SK-N-SH (cell line): Measurements from ENCODE around the gene EEA1. TPM values are rescaled to one million over a fixed set of nuclear protein-coding genes. Genes with fewer than 3 reads are reported as not detected.

Experiments
- CTCF ChIA-PET: fragments of 300-600, 350-600 bp; formaldehyde crosslinking; extraction: SDS; loops from one replicate; lab custom pipeline; 2021; lab: Yijun Ruan, JAX
- POLR2A ChIA-PET: fragments of 350-600 bp; sonication (Branson Sonifier 250); formaldehyde crosslinking; extraction: SDS; loops from one replicate; lab custom pipeline; 2020; ENCODE audit warnings: antibody characterized with exemption, inconsistent platforms; lab: Yijun Ruan, JAX
- DNase-seq: peaks from one replicate; pipeline ENCODE4 v3.0.0; 2012
- H2AFZ ChIP-seq: fragments of 200-600 bp; sonication (generic); 2 replicates; pipeline ENCODE4 v1.8.1; 2016; ENCODE audit warnings: antibody characterized with exemption, mild to moderate bottlenecking, low read depth
- H3F3A ChIP-seq: fragments of 200-600 bp; sonication (generic); replicated peaks from 2 replicates; pipeline ENCODE3; 2016; ENCODE audit warnings: antibody characterized with exemption, mild to moderate bottlenecking; ENCODE audit not compliant: insufficient read depth
- H3K27ac ChIP-seq, 2 experiments: fragments of 200-500 bp in 1 of 2; fragments of 200-600 bp in 1 of 2; sonication (Bioruptor generic) in 1 of 2; sonication (generic), shearing (Covaris generic) in 1 of 2; 2 replicates each; pipeline versions ENCODE4 v1.5.1 to v1.6.1; 2014 to 2016; ENCODE audit warnings: low read depth in 2 of 2, inconsistent platforms in 1 of 2, low read length in 1 of 2, mild to moderate bottlenecking in 1 of 2, mixed read lengths in 1 of 2
- H3K27me3 ChIP-seq: fragments of 200-600 bp; sonication (generic), shearing (Covaris generic); 2 replicates; pipeline ENCODE4 v1.6.1; 2016; ENCODE audit warnings: mixed run types; ENCODE audit not compliant: insufficient read depth
- H3K36me3 ChIP-seq, 2 experiments: fragments of 200-500 bp in 1 of 2; fragments of 200-600 bp in 1 of 2; sonication (Bioruptor generic) in 1 of 2; sonication (generic) in 1 of 2; replicated peaks in 1 of 2; 2 replicates each; pipeline versions ENCODE3 to v1.5.1; 2014 to 2016; ENCODE audit warnings: low read length in 1 of 2, mild to moderate bottlenecking in 1 of 2; ENCODE audit not compliant: insufficient read depth in 2 of 2, control insufficient read depth in 1 of 2
- H3K4me1 ChIP-seq, 2 experiments: fragments of 200-500 bp in 1 of 2; fragments of 200-600 bp in 1 of 2; sonication (Bioruptor generic) in 1 of 2; sonication (generic), shearing (Covaris generic) in 1 of 2; 2 replicates each; pipeline versions ENCODE4 v1.5.1 to v1.6.1; 2014 to 2016; ENCODE audit warnings: low read depth in 1 of 2, low read length in 1 of 2, mixed run types in 1 of 2; ENCODE audit not compliant: insufficient read depth in 2 of 2, control insufficient read depth in 1 of 2
- H3K4me2 ChIP-seq: fragments of 200-600 bp; sonication (generic), shearing (Covaris generic); 2 replicates; pipeline ENCODE4 v1.6.1; 2017; ENCODE audit warnings: mixed run types
- H3K4me3 ChIP-seq, 2 experiments: fragments of 200-500 bp in 1 of 2; fragments of 200-600 bp in 1 of 2; sonication (Bioruptor generic) in 1 of 2; sonication (generic), shearing (Covaris generic) in 1 of 2; 2 replicates each; pipeline versions ENCODE4 v1.5.1 to v1.8.1; 2014 to 2016; ENCODE audit warnings: low read depth in 2 of 2, inconsistent platforms in 1 of 2, low read length in 1 of 2, mild to moderate bottlenecking in 1 of 2, mixed read lengths in 1 of 2, moderate library complexity in 1 of 2
- H3K79me2 ChIP-seq: fragments of 200-600 bp; sonication (generic); 2 replicates; pipeline ENCODE4 v1.8.1; 2017; ENCODE audit warnings: mild to moderate bottlenecking; ENCODE audit not compliant: insufficient read depth
- H3K9ac ChIP-seq: fragments of 200-600 bp; sonication (generic); 2 replicates; pipeline ENCODE4 v1.6.1; 2017; ENCODE audit warnings: mixed run types
- H3K9me2 ChIP-seq: fragments of 200-600 bp; sonication (generic); 2 replicates; pipeline ENCODE4 v1.6.1; 2017; ENCODE audit warnings: mixed run types
- H3K9me3 ChIP-seq: fragments of 200-600 bp; sonication (generic); 2 replicates; pipeline ENCODE4 v1.6.1; 2017; ENCODE audit warnings: mixed run types, mild to moderate bottlenecking, moderate library complexity
- H4K20me1 ChIP-seq: fragments of 200-600 bp; sonication (generic); 2 replicates; pipeline ENCODE4 v1.6.1; 2017; ENCODE audit warnings: mild to moderate bottlenecking, mixed run types; ENCODE audit not compliant: insufficient read depth
- ELF1 ChIP-seq: IDR thresholded peaks from 2 replicates; pipeline ENCODE4 v1.4.0; 2012
- EP300 ChIP-seq, 2 experiments: IDR thresholded peaks; 2 replicates each; pipeline versions ENCODE4 v1.4.0 to v1.6.1; 2012; ENCODE audit warnings: borderline replicate concordance in 1 of 2, low read depth in 1 of 2, low read length in 1 of 2
- FOXJ3 ChIP-seq: sonication (generic); formaldehyde crosslinking; IDR thresholded peaks from 2 replicates; pipeline ENCODE4 v1.5.1; 2020; ENCODE audit warnings: mild to moderate bottlenecking, missing genetic modification reagents
- FOXM1 ChIP-seq: IDR thresholded peaks from 2 replicates; pipeline ENCODE4 v1.4.0; 2012; ENCODE audit warnings: low read depth, mild to moderate bottlenecking
- MEF2A ChIP-seq: IDR thresholded peaks from 2 replicates; pipeline ENCODE4 v1.4.0; 2012; ENCODE audit warnings: low read depth, borderline replicate concordance
- MXI1 ChIP-seq: IDR thresholded peaks from 2 replicates; pipeline ENCODE4 v1.6.1; 2012; ENCODE audit warnings: mild to moderate bottlenecking, low read depth, low read length, improper control_type of control experiment
- POLR2AphosphoS5 ChIP-seq: IDR thresholded peaks from 2 replicates; pipeline ENCODE4 v1.6.1; 2012; ENCODE audit warnings: low read depth, low read length
- RAD21 ChIP-seq: IDR thresholded peaks from 2 replicates; pipeline ENCODE4 v1.6.1; 2012; ENCODE audit warnings: mild to moderate bottlenecking, low read length
- RCOR1 ChIP-seq: fragments of 150-350 bp; IDR thresholded peaks from 2 replicates; pipeline ENCODE4 v1.6.1; 2017; ENCODE audit warnings: antibody characterized with exemption, low read length
- SIN3A ChIP-seq: IDR thresholded peaks from 2 replicates; pipeline ENCODE4 v1.6.1; 2012; ENCODE audit warnings: low read depth, mild to moderate bottlenecking, low read length, moderate library complexity, borderline replicate concordance
- TEAD4 ChIP-seq: IDR thresholded peaks from 2 replicates; pipeline ENCODE4 v1.4.0; 2012; ENCODE audit warnings: mild to moderate bottlenecking, borderline replicate concordance; ENCODE audit not compliant: insufficient read depth
- YY1 ChIP-seq: IDR thresholded peaks from 2 replicates; pipeline ENCODE4 v1.4.0; 2012; ENCODE audit warnings: low read depth, mild to moderate bottlenecking
- WGBS: methylation state at CpG from one replicate; pipeline ENCODE4 v1.1.6; 2017; ENCODE audit warnings: low lambda C conversion rate; 5-methylcytosine and 5-hydroxymethylcytosine counted together
- polyA plus RNA-seq, 3 experiments: library from polyadenylated mRNA; depleted of rRNA; stranded (reverse); fragments of >200 nt; gene quantifications; 2 replicates each; pipeline ENCODE4 v1.2.3, GENCODE V29; 2012
- TF ChIP-seq, protein P1 (sequence below): IDR thresholded peaks from 2 replicates; pipeline ENCODE4 v1.6.1; 2012; ENCODE audit warnings: mild to moderate bottlenecking, low read depth, low read length, moderate library complexity
- TF ChIP-seq, protein P2 (sequence below): fragments of 150-350 bp; IDR thresholded peaks from 2 replicates; pipeline ENCODE4 v1.6.1; 2017; ENCODE audit warnings: antibody characterized with exemption, low read length, low read depth, borderline replicate concordance
- TF ChIP-seq, protein P3 (sequence below): IDR thresholded peaks from 2 replicates; pipeline ENCODE4; 2012
- TF ChIP-seq, protein P4 (sequence below): IDR thresholded peaks from 2 replicates; pipeline ENCODE4 v1.4.0; 2012; ENCODE audit warnings: low read depth, borderline replicate concordance

Gene EEA1
- polyA plus RNA-seq, 1 of the 3 experiments (the other 2 are of a cell fraction), result 1.5 TPM

DNA sequence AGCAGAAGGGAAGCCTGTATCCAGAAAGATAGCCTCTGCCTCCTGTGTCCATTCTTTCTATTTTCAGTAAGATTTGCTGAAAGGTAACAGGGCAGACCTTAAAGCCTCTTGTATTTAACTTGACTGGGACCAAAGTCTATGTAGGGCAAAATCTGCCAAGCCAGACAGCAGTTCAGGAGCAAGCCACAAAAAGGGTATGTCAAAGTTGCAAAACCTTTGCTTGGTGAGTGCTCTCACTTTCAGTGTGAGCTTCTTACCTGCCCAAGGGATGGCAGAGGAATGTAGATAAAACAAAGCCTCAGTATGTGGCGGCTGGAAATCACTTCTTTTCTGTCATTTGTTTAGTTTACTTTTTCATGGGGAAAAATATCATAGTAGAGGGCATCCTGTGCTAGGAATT is 163.2 kb downstream of the EEA1 start:
- Histone ChIP-seq H2AFZ (no peak overlapping the region), H3K4me3 (no peak overlapping the region), H3K4me2 (no peak overlapping the region), H3K4me1 (no peaks in the 10 kb centered on the region), H3K27ac (no peak overlapping the region), H3F3A (no peaks in the 10 kb centered on the region), H3K9ac (no peak overlapping the region), H3K9me3 (no peaks in the 10 kb centered on the region), H3K9me2 (no peaks in the 10 kb centered on the region), H3K79me2 (no peaks in the 10 kb centered on the region), H3K27me3 (no peaks in the 10 kb centered on the region), H4K20me1 (no peaks in the 10 kb centered on the region), H3K36me3 (peaks cover 2 to 10% of the 10 kb centered on the region in 2 experiments)
- 76% methylated on average over 1 of the region's 1 CpG for WGBS
- ChIA-PET CTCF (no interaction called here), POLR2A (no interaction called here)
- no peak for DNase-seq
- TF ChIP-seq, protein P1, sequence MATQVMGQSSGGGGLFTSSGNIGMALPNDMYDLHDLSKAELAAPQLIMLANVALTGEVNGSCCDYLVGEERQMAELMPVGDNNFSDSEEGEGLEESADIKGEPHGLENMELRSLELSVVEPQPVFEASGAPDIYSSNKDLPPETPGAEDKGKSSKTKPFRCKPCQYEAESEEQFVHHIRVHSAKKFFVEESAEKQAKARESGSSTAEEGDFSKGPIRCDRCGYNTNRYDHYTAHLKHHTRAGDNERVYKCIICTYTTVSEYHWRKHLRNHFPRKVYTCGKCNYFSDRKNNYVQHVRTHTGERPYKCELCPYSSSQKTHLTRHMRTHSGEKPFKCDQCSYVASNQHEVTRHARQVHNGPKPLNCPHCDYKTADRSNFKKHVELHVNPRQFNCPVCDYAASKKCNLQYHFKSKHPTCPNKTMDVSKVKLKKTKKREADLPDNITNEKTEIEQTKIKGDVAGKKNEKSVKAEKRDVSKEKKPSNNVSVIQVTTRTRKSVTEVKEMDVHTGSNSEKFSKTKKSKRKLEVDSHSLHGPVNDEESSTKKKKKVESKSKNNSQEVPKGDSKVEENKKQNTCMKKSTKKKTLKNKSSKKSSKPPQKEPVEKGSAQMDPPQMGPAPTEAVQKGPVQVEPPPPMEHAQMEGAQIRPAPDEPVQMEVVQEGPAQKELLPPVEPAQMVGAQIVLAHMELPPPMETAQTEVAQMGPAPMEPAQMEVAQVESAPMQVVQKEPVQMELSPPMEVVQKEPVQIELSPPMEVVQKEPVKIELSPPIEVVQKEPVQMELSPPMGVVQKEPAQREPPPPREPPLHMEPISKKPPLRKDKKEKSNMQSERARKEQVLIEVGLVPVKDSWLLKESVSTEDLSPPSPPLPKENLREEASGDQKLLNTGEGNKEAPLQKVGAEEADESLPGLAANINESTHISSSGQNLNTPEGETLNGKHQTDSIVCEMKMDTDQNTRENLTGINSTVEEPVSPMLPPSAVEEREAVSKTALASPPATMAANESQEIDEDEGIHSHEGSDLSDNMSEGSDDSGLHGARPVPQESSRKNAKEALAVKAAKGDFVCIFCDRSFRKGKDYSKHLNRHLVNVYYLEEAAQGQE, result no peak
- TF ChIP-seq RCOR1 (no peak), EP300 (IDR thresholded peaks at IDR 0.05; ENCODE audit: borderline replicate concordance in 1 of 2, low read depth in 1 of 2, low read length in 1 of 2) (no peak), YY1 (no peak), ELF1 (no peak), FOXJ3 (CRISPR knock-in tag) (no peak), FOXM1 (no peak)
- TF ChIP-seq, protein P2, sequence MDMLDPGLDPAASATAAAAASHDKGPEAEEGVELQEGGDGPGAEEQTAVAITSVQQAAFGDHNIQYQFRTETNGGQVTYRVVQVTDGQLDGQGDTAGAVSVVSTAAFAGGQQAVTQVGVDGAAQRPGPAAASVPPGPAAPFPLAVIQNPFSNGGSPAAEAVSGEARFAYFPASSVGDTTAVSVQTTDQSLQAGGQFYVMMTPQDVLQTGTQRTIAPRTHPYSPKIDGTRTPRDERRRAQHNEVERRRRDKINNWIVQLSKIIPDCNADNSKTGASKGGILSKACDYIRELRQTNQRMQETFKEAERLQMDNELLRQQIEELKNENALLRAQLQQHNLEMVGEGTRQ, result no peak
- TF ChIP-seq, protein P3, sequence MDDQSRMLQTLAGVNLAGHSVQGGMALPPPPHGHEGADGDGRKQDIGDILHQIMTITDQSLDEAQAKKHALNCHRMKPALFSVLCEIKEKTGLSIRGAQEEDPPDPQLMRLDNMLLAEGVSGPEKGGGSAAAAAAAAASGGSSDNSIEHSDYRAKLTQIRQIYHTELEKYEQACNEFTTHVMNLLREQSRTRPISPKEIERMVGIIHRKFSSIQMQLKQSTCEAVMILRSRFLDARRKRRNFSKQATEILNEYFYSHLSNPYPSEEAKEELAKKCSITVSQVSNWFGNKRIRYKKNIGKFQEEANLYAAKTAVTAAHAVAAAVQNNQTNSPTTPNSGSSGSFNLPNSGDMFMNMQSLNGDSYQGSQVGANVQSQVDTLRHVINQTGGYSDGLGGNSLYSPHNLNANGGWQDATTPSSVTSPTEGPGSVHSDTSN, result no peak

DNA sequence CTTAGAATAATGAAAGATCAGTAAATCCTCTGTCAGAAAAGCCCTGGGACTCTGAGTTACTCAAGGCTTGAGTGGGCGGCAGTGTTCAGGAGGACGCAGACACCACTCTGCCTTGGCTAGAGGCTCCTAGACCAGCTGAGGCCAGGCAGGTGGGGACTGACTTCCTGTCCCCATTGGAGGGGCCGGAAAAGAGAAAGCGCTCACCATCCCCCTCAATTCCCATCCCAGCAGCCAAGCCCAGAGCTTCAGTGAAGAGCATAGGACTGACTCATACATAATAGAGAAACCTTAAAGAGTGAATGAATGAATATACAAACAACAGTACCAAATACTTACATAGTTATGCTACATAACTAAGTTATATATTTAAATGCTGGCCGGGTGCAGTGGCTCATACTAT is 164.3 kb downstream of the EEA1 start:
- H3K27ac ChIP-seq, result no peak overlapping the region
- no peaks in the 10 kb centered on the region for H3K9me2 ChIP-seq
- CTCF ChIA-PET, result no interaction called here
- no peaks in the 10 kb centered on the region for H3F3A ChIP-seq
- H2AFZ ChIP-seq, result no peak overlapping the region
- H3K27me3 ChIP-seq, result no peaks in the 10 kb centered on the region
- no peaks in the 10 kb centered on the region for H3K4me1 ChIP-seq
- no peak overlapping the region for H3K9ac ChIP-seq
- no peaks in the 10 kb centered on the region for H4K20me1 ChIP-seq
- H3K4me3 ChIP-seq, result no peak overlapping the region
- POLR2A ChIA-PET, result no interaction called here
- 91% methylated on average over 5 of the region's 5 CpGs for WGBS
- no peaks in the 10 kb centered on the region for H3K79me2 ChIP-seq
- peaks cover 0 to 2% of the 10 kb centered on the region in 2 experiments for H3K36me3 ChIP-seq
- no peak for DNase-seq
- H3K4me2 ChIP-seq, result no peak overlapping the region
- no peaks in the 10 kb centered on the region for H3K9me3 ChIP-seq
- TF ChIP-seq YY1, result no peak
- no peak for TF ChIP-seq TEAD4
- TF ChIP-seq MEF2A, result no peak
- TF ChIP-seq, protein P4, sequence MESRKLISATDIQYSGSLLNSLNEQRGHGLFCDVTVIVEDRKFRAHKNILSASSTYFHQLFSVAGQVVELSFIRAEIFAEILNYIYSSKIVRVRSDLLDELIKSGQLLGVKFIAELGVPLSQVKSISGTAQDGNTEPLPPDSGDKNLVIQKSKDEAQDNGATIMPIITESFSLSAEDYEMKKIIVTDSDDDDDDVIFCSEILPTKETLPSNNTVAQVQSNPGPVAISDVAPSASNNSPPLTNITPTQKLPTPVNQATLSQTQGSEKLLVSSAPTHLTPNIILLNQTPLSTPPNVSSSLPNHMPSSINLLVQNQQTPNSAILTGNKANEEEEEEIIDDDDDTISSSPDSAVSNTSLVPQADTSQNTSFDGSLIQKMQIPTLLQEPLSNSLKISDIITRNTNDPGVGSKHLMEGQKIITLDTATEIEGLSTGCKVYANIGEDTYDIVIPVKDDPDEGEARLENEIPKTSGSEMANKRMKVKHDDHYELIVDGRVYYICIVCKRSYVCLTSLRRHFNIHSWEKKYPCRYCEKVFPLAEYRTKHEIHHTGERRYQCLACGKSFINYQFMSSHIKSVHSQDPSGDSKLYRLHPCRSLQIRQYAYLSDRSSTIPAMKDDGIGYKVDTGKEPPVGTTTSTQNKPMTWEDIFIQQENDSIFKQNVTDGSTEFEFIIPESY, result no peak
- no peak for TF ChIP-seq POLR2AphosphoS5
- no peak for TF ChIP-seq SIN3A
- no peak for TF ChIP-seq RAD21
- TF ChIP-seq MXI1, result no peak
- no peak for TF ChIP-seq EP300 (IDR thresholded peaks at IDR 0.05; ENCODE audit: borderline replicate concordance in 1 of 2, low read depth in 1 of 2, low read length in 1 of 2)
- TF ChIP-seq RCOR1, result no peak
- TF ChIP-seq, protein P1, result no peak
